ENCODE results near the gene ABCC8.

The ABCC8 gene

DNA sequence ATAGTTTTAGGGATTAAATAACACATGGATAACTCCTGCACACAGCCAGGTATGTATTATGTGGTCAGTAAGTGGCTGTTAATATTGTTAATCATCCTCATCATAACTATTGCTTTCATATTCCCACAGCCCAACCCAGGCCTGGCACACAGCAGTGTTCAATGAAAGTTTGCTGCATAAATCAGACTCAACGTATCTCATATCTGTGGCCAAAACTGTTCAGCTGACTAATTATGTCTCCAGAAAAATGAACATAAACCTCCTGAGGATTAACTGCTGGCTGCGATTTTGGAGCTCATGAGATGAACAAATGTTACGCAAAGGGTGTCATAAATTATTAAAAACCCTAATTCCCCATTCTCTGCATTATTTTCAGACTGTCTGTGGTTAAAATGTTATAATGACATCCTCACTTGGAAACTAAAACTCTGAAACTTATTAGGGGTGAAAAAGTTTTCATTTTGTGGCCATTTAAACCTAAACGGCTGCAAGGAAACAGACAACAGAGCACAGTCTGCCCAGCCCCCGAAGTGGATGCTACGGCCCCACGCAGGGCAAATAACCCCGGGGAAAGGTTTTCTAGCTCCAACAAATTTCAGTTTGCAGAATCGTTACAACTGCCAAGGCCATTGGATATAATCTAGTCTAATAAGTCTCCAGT lies 17.3 kb downstream of the ABCC8 start:
- no peak overlapping the region for H3K4me3 ChIP-seq (ENCODE audit: low read length in 2 of 2)
- no peaks in the 10 kb centered on the region for H3K27me3 ChIP-seq (ENCODE audit: control insufficient read depth in 2 of 2, insufficient read depth in 2 of 2, low read length in 2 of 2)
- no peak overlapping the region for H3K9ac ChIP-seq (ENCODE audit: low read depth in 1 of 2, low read length in 2 of 2)
- H3K9me3 ChIP-seq (ENCODE audit: control insufficient read depth in 2 of 2, low read length in 2 of 2), result no peaks in the 10 kb centered on the region
- H3K27ac ChIP-seq (ENCODE audit: low read depth in 2 of 2, low read length in 2 of 2), result no peak overlapping the region
- H3K36me3 ChIP-seq (ENCODE audit: control insufficient read depth in 2 of 2, insufficient read depth in 2 of 2, low read length in 2 of 2), result no peaks in the 10 kb centered on the region
- no peaks in the 10 kb centered on the region for H3K4me1 ChIP-seq (ENCODE audit: control insufficient read depth in 2 of 2, insufficient read depth in 2 of 2, low read length in 2 of 2)

DNA sequence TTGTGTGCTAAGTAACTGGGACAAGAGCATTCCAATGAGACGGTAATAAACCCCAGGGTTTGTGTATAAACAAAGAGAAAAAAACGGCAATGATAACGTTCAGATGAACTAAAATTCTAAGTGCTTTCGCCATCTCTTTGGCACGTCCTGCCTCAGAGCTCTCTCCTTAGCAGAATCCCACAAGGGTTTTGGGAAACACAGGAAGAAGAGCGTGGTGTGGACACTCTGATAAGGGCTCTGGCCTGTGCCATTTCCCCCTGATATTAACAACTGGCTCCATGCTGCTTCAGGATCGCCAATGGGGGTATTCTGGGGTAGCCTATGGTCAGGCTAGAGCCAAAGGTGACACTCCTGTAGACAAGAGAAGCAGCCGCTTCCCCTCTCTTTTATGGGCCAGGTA lies 18.4 kb downstream of the ABCC8 start:
- no peak overlapping the region for H3K9ac ChIP-seq (ENCODE audit: low read depth in 1 of 2, low read length in 2 of 2)
- no peak overlapping the region for H3K27ac ChIP-seq (ENCODE audit: low read depth in 2 of 2, low read length in 2 of 2)
- H3K27me3 ChIP-seq (ENCODE audit: control insufficient read depth in 2 of 2, insufficient read depth in 2 of 2, low read length in 2 of 2), result no peaks in the 10 kb centered on the region
- no peaks in the 10 kb centered on the region for H3K36me3 ChIP-seq (ENCODE audit: control insufficient read depth in 2 of 2, insufficient read depth in 2 of 2, low read length in 2 of 2)
- H3K4me1 ChIP-seq (ENCODE audit: control insufficient read depth in 2 of 2, insufficient read depth in 2 of 2, low read length in 2 of 2), result no peaks in the 10 kb centered on the region
- H3K9me3 ChIP-seq (ENCODE audit: control insufficient read depth in 2 of 2, low read length in 2 of 2), result no peaks in the 10 kb centered on the region
- H3K4me3 ChIP-seq (ENCODE audit: low read length in 2 of 2), result no peak overlapping the region

DNA sequence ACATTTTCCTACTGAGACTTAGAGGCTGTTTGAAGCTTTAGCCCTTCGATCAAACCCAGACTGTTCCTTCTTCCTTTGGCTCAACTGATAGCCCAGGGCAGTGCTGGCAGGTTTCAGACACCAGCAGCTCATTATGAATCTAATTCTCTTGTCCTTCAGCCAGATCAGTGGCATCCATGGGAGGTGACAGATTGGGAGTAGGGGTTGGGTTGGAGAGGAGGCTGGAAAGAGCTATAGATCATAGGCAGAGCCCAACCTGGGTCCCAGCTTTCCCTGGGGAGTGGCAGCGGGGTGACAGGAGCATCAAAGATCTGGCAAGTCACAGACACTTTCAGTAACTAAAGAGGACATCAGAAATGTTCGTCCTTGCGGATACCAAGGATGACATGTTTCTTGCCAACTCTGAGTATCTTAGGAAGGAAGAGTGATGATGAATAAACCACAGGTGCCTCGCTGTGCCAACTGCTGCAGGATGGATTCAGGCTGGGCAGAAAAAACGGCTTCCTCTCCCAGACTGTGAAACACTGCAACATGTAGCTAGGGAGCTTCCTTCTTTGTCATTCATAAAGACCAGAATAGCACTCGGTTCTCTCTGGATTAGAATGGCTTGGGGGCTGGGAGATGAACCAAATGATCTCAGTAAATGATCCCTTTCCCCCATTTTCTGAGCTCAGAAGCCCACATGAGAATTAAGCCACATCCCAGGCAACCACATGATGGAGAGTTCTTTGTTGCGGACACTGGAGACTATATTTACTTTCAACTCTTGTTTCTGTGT lies 19.1 kb downstream of the ABCC8 start:
- H3K27ac ChIP-seq (ENCODE audit: low read depth in 2 of 2, low read length in 2 of 2), result no peak overlapping the region
- H3K4me3 ChIP-seq (ENCODE audit: low read length in 2 of 2), result no peak overlapping the region
- H3K9me3 ChIP-seq (ENCODE audit: control insufficient read depth in 2 of 2, low read length in 2 of 2), result no peaks in the 10 kb centered on the region
- H3K36me3 ChIP-seq (ENCODE audit: control insufficient read depth in 2 of 2, insufficient read depth in 2 of 2, low read length in 2 of 2), result no peaks in the 10 kb centered on the region
- H3K4me1 ChIP-seq (ENCODE audit: control insufficient read depth in 2 of 2, insufficient read depth in 2 of 2, low read length in 2 of 2), result no peaks in the 10 kb centered on the region
- H3K27me3 ChIP-seq (ENCODE audit: control insufficient read depth in 2 of 2, insufficient read depth in 2 of 2, low read length in 2 of 2), result no peaks in the 10 kb centered on the region
- no peak overlapping the region for H3K9ac ChIP-seq (ENCODE audit: low read depth in 1 of 2, low read length in 2 of 2)

DNA sequence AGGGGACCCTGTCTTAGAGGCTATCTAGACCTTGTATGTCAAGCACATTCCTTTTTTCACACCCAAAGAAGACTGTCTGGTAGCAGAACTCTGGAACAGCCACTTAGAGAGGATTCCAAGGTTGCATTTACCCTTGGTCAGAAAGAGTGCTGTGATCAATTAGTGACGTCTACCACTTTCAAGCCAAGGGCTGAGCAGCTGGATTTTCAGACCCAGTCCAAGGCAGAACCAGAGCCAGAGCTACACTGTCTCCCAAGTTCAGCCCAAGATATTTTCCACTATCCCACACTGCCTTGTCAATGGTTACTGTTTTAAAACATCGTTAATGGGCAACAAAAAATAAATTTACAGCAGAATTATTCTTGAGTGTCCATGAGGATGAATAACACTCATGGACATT lies 24.0 kb downstream of the ABCC8 start:
- H3K9ac ChIP-seq (ENCODE audit: low read depth in 1 of 2, low read length in 2 of 2), result no peak overlapping the region
- no peaks in the 10 kb centered on the region for H3K27me3 ChIP-seq (ENCODE audit: control insufficient read depth in 2 of 2, insufficient read depth in 2 of 2, low read length in 2 of 2)
- no peaks in the 10 kb centered on the region for H3K9me3 ChIP-seq (ENCODE audit: control insufficient read depth in 2 of 2, low read length in 2 of 2)
- H3K4me3 ChIP-seq (ENCODE audit: low read length in 2 of 2), result no peak overlapping the region
- H3K4me1 ChIP-seq (ENCODE audit: control insufficient read depth in 2 of 2, insufficient read depth in 2 of 2, low read length in 2 of 2), result no peaks in the 10 kb centered on the region
- no peak overlapping the region for H3K27ac ChIP-seq (ENCODE audit: low read depth in 2 of 2, low read length in 2 of 2)
- no peaks in the 10 kb centered on the region for H3K36me3 ChIP-seq (ENCODE audit: control insufficient read depth in 2 of 2, insufficient read depth in 2 of 2, low read length in 2 of 2)

DNA sequence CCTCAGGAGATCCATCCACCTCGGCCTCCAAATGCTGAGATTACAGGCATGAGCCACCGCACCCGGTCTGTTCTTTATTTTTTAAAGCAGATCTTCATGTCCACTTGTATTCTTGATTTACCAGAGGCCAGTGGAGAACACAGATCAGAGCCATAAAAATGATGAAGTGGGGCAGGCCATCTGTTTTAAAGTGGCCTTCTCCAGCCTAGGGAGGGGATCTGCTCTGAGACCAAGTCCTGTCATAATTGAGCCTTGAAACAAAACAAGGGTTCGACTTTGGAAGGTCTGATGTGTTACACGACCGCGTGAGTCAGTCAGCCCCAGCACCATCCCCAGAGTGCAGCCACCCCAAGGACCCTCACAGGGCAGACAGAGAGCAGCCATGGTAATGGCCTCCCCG lies 27.5 kb downstream of the ABCC8 start:
- no peak overlapping the region for H3K9ac ChIP-seq (ENCODE audit: low read depth in 1 of 2, low read length in 2 of 2)
- H3K36me3 ChIP-seq (ENCODE audit: control insufficient read depth in 2 of 2, insufficient read depth in 2 of 2, low read length in 2 of 2), result no peaks in the 10 kb centered on the region
- H3K4me1 ChIP-seq (ENCODE audit: control insufficient read depth in 2 of 2, insufficient read depth in 2 of 2, low read length in 2 of 2), result no peaks in the 10 kb centered on the region
- H3K9me3 ChIP-seq (ENCODE audit: control insufficient read depth in 2 of 2, low read length in 2 of 2), result no peaks in the 10 kb centered on the region
- no peaks in the 10 kb centered on the region for H3K27me3 ChIP-seq (ENCODE audit: control insufficient read depth in 2 of 2, insufficient read depth in 2 of 2, low read length in 2 of 2)
- H3K4me3 ChIP-seq (ENCODE audit: low read length in 2 of 2), result no peak overlapping the region
- H3K27ac ChIP-seq (ENCODE audit: low read depth in 2 of 2, low read length in 2 of 2), result no peak overlapping the region

DNA sequence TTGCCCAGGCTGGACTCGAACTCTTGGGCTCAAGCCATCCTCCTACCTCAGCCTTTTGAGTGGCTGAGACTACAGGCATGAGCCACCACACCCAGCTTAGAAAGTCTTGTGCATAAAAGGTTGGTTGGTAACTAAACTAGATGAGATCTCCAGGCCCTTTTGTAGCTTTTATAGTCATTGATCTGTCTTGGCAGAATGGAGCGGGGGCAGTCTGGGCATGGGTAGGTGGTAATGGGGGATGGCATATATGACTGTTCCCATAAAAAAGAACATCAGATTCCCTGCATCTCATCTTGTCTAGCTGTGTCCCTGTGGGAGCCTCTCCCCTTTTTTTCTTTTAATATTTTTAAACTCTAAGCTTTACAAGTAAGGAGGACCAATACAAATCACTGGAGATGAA lies 30.2 kb downstream of the ABCC8 start:
- Histone ChIP-seq H3K27me3 (ENCODE audit: control insufficient read depth in 2 of 2, insufficient read depth in 2 of 2, low read length in 2 of 2) (no peaks in the 10 kb centered on the region), H3K9me3 (ENCODE audit: control insufficient read depth in 2 of 2, low read length in 2 of 2) (no peaks in the 10 kb centered on the region), H3K9ac (ENCODE audit: low read depth in 1 of 2, low read length in 2 of 2) (no peak overlapping the region), H3K4me1 (ENCODE audit: control insufficient read depth in 2 of 2, insufficient read depth in 2 of 2, low read length in 2 of 2) (no peaks in the 10 kb centered on the region), H3K4me3 (ENCODE audit: low read length in 2 of 2) (no peak overlapping the region), H3K36me3 (ENCODE audit: control insufficient read depth in 2 of 2, insufficient read depth in 2 of 2, low read length in 2 of 2) (no peaks in the 10 kb centered on the region), H3K27ac (ENCODE audit: low read depth in 2 of 2, low read length in 2 of 2) (no peak overlapping the region)

DNA sequence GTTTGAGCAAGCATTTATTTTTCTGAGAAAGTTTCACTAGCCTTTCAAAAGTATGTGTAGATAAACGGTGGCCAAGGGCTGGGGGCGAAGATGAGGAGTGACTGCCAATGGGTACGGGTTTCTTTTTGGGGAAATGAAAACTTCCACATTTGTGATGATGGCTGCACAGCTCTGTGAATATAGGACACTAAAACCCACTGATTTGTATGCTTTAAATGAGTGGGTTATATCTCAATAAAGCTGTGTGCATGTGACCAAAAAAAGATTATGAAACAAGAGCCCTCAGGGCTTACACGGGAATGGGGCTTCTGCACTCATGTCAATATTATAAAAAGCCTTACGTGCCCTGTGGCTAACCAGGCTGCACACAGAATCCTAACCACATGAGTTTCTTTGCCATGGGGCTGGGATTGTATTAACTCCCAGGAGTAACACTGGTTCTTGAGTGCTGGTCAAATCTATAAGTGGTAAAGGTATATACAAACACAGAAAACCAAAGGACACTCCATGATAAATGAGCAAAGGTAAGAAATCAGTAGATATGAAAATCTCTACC lies 31.3 kb downstream of the ABCC8 start:
- no peak overlapping the region for H3K27ac ChIP-seq (ENCODE audit: low read depth in 2 of 2, low read length in 2 of 2)
- H3K4me3 ChIP-seq (ENCODE audit: low read length in 2 of 2), result no peak overlapping the region
- H3K9me3 ChIP-seq (ENCODE audit: control insufficient read depth in 2 of 2, low read length in 2 of 2), result no peaks in the 10 kb centered on the region
- H3K9ac ChIP-seq (ENCODE audit: low read depth in 1 of 2, low read length in 2 of 2), result no peak overlapping the region
- H3K36me3 ChIP-seq (ENCODE audit: control insufficient read depth in 2 of 2, insufficient read depth in 2 of 2, low read length in 2 of 2), result no peaks in the 10 kb centered on the region
- H3K4me1 ChIP-seq (ENCODE audit: control insufficient read depth in 2 of 2, insufficient read depth in 2 of 2, low read length in 2 of 2), result no peaks in the 10 kb centered on the region
- H3K27me3 ChIP-seq (ENCODE audit: control insufficient read depth in 2 of 2, insufficient read depth in 2 of 2, low read length in 2 of 2), result peaks cover under 1 to 3% of the 10 kb centered on the region in 2 donors

DNA sequence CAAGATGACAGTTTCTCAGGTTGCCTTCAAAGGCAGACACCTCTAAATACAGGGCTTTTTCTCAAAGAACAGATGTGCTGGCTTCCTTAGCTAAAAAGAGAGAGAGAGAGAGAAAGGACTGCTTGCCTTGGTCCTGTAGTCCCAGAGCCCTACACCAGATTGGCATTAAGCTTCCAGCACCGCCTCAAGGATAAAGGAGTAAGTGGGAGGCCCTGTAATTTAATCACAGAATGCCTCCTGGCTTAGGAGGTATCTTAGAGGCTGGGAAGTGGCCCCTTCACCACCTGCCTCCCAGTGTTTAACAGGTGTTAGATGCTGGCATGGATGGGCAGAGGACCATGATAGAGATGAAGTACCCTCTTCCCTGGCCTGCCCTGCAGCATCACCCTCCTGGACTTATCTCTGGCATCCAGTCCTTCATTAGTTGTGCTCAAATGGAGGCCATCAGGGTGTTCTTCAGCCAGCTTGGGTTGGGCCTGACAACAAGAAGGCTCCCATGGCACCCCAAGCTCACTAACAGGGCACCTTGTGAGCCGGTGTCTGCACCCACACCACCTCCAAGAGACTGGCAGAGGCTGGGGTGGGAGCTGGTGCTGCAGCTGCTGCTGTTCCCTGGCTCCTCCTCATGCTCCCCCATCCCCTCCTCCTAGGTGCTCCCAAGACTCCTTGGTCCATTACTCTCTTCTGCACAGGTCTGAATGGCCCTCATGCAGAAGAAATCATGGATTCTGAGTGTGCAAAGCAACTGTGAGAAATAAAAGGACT lies 32.5 kb downstream of the ABCC8 start:
- Histone ChIP-seq H3K36me3 (ENCODE audit: control insufficient read depth in 2 of 2, insufficient read depth in 2 of 2, low read length in 2 of 2) (no peaks in the 10 kb centered on the region), H3K4me1 (ENCODE audit: control insufficient read depth in 2 of 2, insufficient read depth in 2 of 2, low read length in 2 of 2) (no peaks in the 10 kb centered on the region), H3K27me3 (ENCODE audit: control insufficient read depth in 2 of 2, insufficient read depth in 2 of 2, low read length in 2 of 2) (peaks cover 3 to 6% of the 10 kb centered on the region in 2 donors), H3K4me3 (ENCODE audit: low read length in 2 of 2) (no peak overlapping the region), H3K9ac (ENCODE audit: low read depth in 1 of 2, low read length in 2 of 2) (no peak overlapping the region), H3K27ac (ENCODE audit: low read depth in 2 of 2, low read length in 2 of 2) (no peak overlapping the region), H3K9me3 (ENCODE audit: control insufficient read depth in 2 of 2, low read length in 2 of 2) (no peaks in the 10 kb centered on the region)

DNA sequence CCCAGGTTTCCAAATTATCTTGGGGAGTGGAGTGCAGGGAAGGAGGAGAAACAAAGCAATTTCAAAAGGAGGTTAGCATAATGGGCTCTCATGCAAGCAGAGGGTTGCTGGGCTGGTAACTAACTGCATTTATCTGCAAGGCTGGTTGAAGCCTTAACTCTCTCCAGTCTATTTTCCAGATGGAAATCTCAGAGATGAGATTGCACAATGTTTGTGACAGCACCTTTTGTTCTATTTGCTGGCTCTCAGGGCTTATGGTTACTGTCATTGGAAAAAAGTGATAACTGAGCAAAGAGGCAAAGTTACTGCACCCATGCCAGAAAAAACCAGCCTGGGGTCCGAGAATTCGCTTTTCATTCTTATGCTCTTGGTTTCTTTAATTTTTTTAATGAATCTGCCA lies 33.2 kb downstream of the ABCC8 start:
- Histone ChIP-seq H3K36me3 (ENCODE audit: control insufficient read depth in 2 of 2, insufficient read depth in 2 of 2, low read length in 2 of 2) (no peaks in the 10 kb centered on the region), H3K9me3 (ENCODE audit: control insufficient read depth in 2 of 2, low read length in 2 of 2) (no peaks in the 10 kb centered on the region), H3K4me1 (ENCODE audit: control insufficient read depth in 2 of 2, insufficient read depth in 2 of 2, low read length in 2 of 2) (no peaks in the 10 kb centered on the region), H3K27ac (ENCODE audit: low read depth in 2 of 2, low read length in 2 of 2) (no peak overlapping the region), H3K9ac (ENCODE audit: low read depth in 1 of 2, low read length in 2 of 2) (no peak overlapping the region), H3K4me3 (ENCODE audit: low read length in 2 of 2) (no peak overlapping the region), H3K27me3 (ENCODE audit: control insufficient read depth in 2 of 2, insufficient read depth in 2 of 2, low read length in 2 of 2) (peaks cover 3 to 6% of the 10 kb centered on the region in 2 donors)

DNA sequence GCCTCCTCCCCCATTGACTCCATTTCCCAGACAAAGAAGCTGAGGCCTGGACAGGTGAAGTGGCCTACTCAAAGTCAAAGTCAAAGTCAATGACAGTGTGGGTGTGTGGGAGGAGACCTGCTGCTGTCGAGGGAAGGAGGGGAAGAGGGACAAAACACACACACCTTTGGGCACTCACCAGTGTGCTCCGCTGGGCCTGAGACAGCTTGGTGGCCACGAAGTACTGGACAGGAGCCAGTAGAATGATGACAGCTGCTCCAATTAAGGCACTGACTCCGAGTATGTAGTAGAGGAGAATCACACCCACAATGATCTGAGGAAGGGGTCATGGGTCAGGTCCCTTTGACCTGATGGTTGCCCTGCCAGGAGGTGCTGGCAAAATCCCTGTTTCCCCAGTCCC lies 33.6 kb downstream of the ABCC8 start:
- Histone ChIP-seq H3K9me3 (ENCODE audit: control insufficient read depth in 2 of 2, low read length in 2 of 2) (no peaks in the 10 kb centered on the region), H3K9ac (ENCODE audit: low read depth in 1 of 2, low read length in 2 of 2) (no peak overlapping the region), H3K27ac (ENCODE audit: low read depth in 2 of 2, low read length in 2 of 2) (no peak overlapping the region), H3K27me3 (ENCODE audit: control insufficient read depth in 2 of 2, insufficient read depth in 2 of 2, low read length in 2 of 2) (peaks cover 3 to 6% of the 10 kb centered on the region in 2 donors), H3K36me3 (ENCODE audit: control insufficient read depth in 2 of 2, insufficient read depth in 2 of 2, low read length in 2 of 2) (no peaks in the 10 kb centered on the region), H3K4me1 (ENCODE audit: control insufficient read depth in 2 of 2, insufficient read depth in 2 of 2, low read length in 2 of 2) (no peaks in the 10 kb centered on the region), H3K4me3 (ENCODE audit: low read length in 2 of 2) (no peak overlapping the region)
